CD4-positive, alpha-beta T cell treated with Interleukin-6 for 4 hours (primary cell): Measurements from ENCODE around the gene NPC1.
"Not testable (repeated sequence)": the region's sequence is repeated elsewhere in the genome, so short reads cannot be mapped to it uniquely, and the experiment has no call there.

Source experiments
- DNase-seq: peaks from one replicate; pipeline ENCODE4 v3.0.0-alpha.2; 2020; ENCODE audit warnings: mixed read lengths

The NPC1 gene

GRCh38 chr18:23515911-23516546 lies 70.3 kb downstream of the NPC1 start:
- DNase-seq: peak; percentile 82

GRCh38 chr18:23512641-23513040 lies 73.7 kb downstream of the NPC1 start:
- no peak for DNase-seq

GRCh38 chr18:23512216-23512615 lies 74.1 kb downstream of the NPC1 start:
- DNase-seq: not testable (repeated sequence)

GRCh38 chr18:23510923-23511322 lies 75.4 kb downstream of the NPC1 start:
- not testable (repeated sequence) for DNase-seq

- DNase-seq: no peak
Observed at GRCh38 chr18:23506393-23506792, 79.9 kb downstream of the NPC1 start.

- no peak for DNase-seq
Observed at GRCh38 chr18:23504720-23505119, 81.6 kb downstream of the NPC1 start.

GRCh38 chr18:23503963-23504344 lies 82.4 kb downstream of the NPC1 start:
- DNase-seq: peak; percentile 19

GRCh38 chr18:23503038-23503962 lies 83.0 kb downstream of the NPC1 start, which contains the start of gene RMC1:
Gene RMC1, plus strand, starts transcription at chr18:23503511. Its CDS starts 108 bp downstream, at chr18:23503619.
- DNase-seq: peak; percentile 98

- DNase-seq: no peak
Observed at GRCh38 chr18:23502516-23503037, 83.7 kb downstream of the NPC1 start.

GRCh38 chr18:23501626-23502025 lies 84.7 kb downstream of the NPC1 start:
- no peak for DNase-seq

- DNase-seq: no peak
Observed at GRCh38 chr18:23499291-23499781, 87.0 kb downstream of the NPC1 start.

- DNase-seq: peak; percentile 80
Observed at GRCh38 chr18:23498877-23499276, 87.4 kb downstream of the NPC1 start.

GRCh38 chr18:23498117-23498516 lies 88.2 kb downstream of the NPC1 start:
- no peak for DNase-seq

GRCh38 chr18:23495723-23496440 lies 90.4 kb downstream of the NPC1 start:
- no peak for DNase-seq

- DNase-seq: no peak
Observed at GRCh38 chr18:23494992-23495391, 91.3 kb downstream of the NPC1 start.

- DNase-seq: no peak
Observed at GRCh38 chr18:23493654-23494053, 92.7 kb downstream of the NPC1 start.

- not testable (repeated sequence) for DNase-seq
Observed at GRCh38 chr18:23489586-23489985, 96.7 kb downstream of the NPC1 start.

GRCh38 chr18:23487738-23488570 lies 98.4 kb downstream of the NPC1 start:
- peak; percentile 61 for DNase-seq

GRCh38 chr18:23485386-23485785 lies 100.9 kb downstream of the NPC1 start:
- no peak for DNase-seq

- no peak for DNase-seq
Observed at GRCh38 chr18:23484561-23485182, 101.6 kb downstream of the NPC1 start.
